Endothelial cell of umbilical vein (primary cell): ENCODE results near the gene WBP2NL.

Experiments used
- EZH2 ChIP-seq: IDR thresholded peaks from 2 replicates; pipeline ENCODE4 v1.6.1; 2012; ENCODE audit warnings: borderline replicate concordance, low read depth, mild to moderate bottlenecking, moderate library complexity, low read length, inconsistent platforms; ENCODE audit not compliant: severe bottlenecking
- FOS ChIP-seq: IDR thresholded peaks from 2 replicates; pipeline ENCODE4 v1.6.1; 2011; ENCODE audit warnings: mild to moderate bottlenecking, low read length, moderate library complexity, borderline replicate concordance; ENCODE audit not compliant: insufficient read depth
- GATA2 ChIP-seq: IDR thresholded peaks from 2 replicates; pipeline ENCODE4 v1.7.0; 2011; ENCODE audit warnings: low read depth, mild to moderate bottlenecking, moderate library complexity, mixed read lengths, low read length; ENCODE audit not compliant: insufficient read length, insufficient read depth
- JUN ChIP-seq: IDR thresholded peaks from 2 replicates; pipeline ENCODE4 v1.6.1; 2011; ENCODE audit warnings: borderline replicate concordance, low read depth; ENCODE audit not compliant: insufficient read length, insufficient read depth
- MYC ChIP-seq: IDR thresholded peaks from one replicate; pipeline ENCODE4 v1.6.1; 2011; ENCODE audit warnings: mild to moderate bottlenecking, low read depth, low read length
- POLR2A ChIP-seq: IDR thresholded peaks from 2 replicates; pipeline ENCODE4 v1.6.1; 2012; ENCODE audit warnings: low read depth, mild to moderate bottlenecking, control low read depth, low read length
- POLR2AphosphoS5 ChIP-seq: IDR thresholded peaks from 2 replicates; pipeline ENCODE4 v1.6.1; 2012; ENCODE audit warnings: low read depth, mild to moderate bottlenecking, control low read depth, low read length, moderate library complexity; ENCODE audit not compliant: insufficient read depth
- TF ChIP-seq, protein P1 (sequence below), 2 donors: IDR thresholded peaks; 1 replicate in 1 of 2; 2 replicates in 1 of 2; pipeline ENCODE4 v1.5.1; 2011; ENCODE audit warnings: low read length in 2 of 2, mild to moderate bottlenecking in 2 of 2, moderate library complexity in 2 of 2, control low read depth in 1 of 2, inconsistent platforms in 1 of 2, low read depth in 1 of 2; ENCODE audit not compliant: insufficient read depth in 1 of 2; ENCODE audit errors: extremely low read depth in 1 of 2
- TF ChIP-seq, protein P2 (sequence below): IDR thresholded peaks from 2 replicates; pipeline ENCODE4 v1.6.1; 2011; ENCODE audit not compliant: insufficient read depth, insufficient read length

DNA sequence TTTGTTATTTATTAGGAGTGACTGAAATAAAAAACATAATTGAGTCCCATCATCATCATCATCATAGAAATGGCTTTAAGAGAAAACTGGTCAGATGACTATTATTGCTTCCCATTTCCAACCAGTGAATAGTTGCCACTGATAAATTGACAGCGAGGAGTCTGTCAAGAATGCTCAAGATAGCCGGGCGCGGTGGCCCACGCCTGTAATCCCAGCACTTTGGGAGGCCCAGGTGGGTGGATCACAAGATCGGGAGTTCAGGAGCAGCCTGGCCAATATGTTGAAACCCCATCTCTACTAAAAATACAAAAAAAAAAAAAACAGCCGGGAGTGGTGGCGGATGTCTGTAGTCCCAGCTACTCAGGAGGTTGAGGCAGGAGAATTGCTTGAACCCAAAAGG is 1.9 kb downstream of the WBP2NL start:
- TF ChIP-seq EZH2, result no peak
- TF ChIP-seq, protein P1, sequence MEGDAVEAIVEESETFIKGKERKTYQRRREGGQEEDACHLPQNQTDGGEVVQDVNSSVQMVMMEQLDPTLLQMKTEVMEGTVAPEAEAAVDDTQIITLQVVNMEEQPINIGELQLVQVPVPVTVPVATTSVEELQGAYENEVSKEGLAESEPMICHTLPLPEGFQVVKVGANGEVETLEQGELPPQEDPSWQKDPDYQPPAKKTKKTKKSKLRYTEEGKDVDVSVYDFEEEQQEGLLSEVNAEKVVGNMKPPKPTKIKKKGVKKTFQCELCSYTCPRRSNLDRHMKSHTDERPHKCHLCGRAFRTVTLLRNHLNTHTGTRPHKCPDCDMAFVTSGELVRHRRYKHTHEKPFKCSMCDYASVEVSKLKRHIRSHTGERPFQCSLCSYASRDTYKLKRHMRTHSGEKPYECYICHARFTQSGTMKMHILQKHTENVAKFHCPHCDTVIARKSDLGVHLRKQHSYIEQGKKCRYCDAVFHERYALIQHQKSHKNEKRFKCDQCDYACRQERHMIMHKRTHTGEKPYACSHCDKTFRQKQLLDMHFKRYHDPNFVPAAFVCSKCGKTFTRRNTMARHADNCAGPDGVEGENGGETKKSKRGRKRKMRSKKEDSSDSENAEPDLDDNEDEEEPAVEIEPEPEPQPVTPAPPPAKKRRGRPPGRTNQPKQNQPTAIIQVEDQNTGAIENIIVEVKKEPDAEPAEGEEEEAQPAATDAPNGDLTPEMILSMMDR (IDR thresholded peaks at IDR 0.05; ENCODE audit: extremely low read depth in 1 of 2, insufficient read depth in 1 of 2, low read depth in 1 of 2, low read length in 2 of 2), result no peak
- TF ChIP-seq JUN, result no peak
- TF ChIP-seq POLR2A, result no peak
- TF ChIP-seq, protein P2, sequence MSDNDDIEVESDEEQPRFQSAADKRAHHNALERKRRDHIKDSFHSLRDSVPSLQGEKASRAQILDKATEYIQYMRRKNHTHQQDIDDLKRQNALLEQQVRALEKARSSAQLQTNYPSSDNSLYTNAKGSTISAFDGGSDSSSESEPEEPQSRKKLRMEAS, result no peak
- no peak for TF ChIP-seq FOS
- TF ChIP-seq MYC, result no peak
- no peak for TF ChIP-seq GATA2
- no peak for TF ChIP-seq POLR2AphosphoS5
